PFSK-1 (cell line): ENCODE measurements around the gene GAS7.

Experiments
- FOXP2 ChIP-seq: optimal IDR thresholded peaks from 2 replicates; pipeline ENCODE3; 2011; ENCODE audit warnings: borderline replicate concordance, control low read depth, inconsistent platforms; ENCODE audit not compliant: insufficient read depth; ENCODE audit errors: extremely low read length, extremely low read depth
- POLR2AphosphoS5 ChIP-seq: IDR thresholded peaks from 2 replicates; pipeline ENCODE4 v1.6.1; 2012; ENCODE audit warnings: low read depth, mild to moderate bottlenecking, control low read depth, low read length, moderate library complexity
- SIN3A ChIP-seq: IDR thresholded peaks from 2 replicates; pipeline ENCODE4 v1.6.1; 2012; ENCODE audit warnings: mild to moderate bottlenecking, low read length, moderate library complexity, borderline replicate concordance; ENCODE audit not compliant: insufficient read depth
- TAF1 ChIP-seq: IDR thresholded peaks from 2 replicates; pipeline ENCODE4 v1.6.1; 2012; ENCODE audit warnings: low read length, control low read depth, borderline replicate concordance; ENCODE audit not compliant: insufficient read depth
- TF ChIP-seq, protein P1 (sequence below), 2 experiments: IDR thresholded peaks; 2 replicates each; pipeline versions ENCODE4 v1.6.1 to v1.8.0; 2011 to 2012; ENCODE audit warnings: low read depth in 2 of 2, low read length in 2 of 2, control low read depth in 1 of 2, inconsistent platforms in 1 of 2, mild to moderate bottlenecking in 1 of 2, moderate library complexity in 1 of 2; ENCODE audit not compliant: insufficient read depth in 1 of 2

Gene GAS7

DNA sequence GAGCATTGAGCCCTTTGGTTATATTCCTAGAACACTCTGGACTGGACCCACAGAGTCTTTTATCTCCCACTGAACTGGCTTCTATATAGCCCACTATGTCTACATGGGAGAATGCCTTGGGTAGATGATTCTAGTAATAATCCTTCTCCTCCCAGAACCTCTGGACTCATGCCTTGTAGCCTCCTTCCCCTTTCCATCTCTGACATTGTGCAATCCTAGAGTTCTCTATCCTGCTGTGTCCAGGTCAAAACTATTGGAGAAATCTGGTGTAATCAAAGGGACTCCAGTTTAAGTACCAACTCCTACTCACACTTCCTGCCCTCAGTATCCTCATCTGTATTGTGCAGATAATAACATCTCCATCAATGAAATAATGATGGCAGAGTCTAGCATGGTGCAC is 302.5 kb downstream of the GAS7 start:
- TF ChIP-seq TAF1 (no peak), POLR2AphosphoS5 (no peak)
- TF ChIP-seq, protein P1, sequence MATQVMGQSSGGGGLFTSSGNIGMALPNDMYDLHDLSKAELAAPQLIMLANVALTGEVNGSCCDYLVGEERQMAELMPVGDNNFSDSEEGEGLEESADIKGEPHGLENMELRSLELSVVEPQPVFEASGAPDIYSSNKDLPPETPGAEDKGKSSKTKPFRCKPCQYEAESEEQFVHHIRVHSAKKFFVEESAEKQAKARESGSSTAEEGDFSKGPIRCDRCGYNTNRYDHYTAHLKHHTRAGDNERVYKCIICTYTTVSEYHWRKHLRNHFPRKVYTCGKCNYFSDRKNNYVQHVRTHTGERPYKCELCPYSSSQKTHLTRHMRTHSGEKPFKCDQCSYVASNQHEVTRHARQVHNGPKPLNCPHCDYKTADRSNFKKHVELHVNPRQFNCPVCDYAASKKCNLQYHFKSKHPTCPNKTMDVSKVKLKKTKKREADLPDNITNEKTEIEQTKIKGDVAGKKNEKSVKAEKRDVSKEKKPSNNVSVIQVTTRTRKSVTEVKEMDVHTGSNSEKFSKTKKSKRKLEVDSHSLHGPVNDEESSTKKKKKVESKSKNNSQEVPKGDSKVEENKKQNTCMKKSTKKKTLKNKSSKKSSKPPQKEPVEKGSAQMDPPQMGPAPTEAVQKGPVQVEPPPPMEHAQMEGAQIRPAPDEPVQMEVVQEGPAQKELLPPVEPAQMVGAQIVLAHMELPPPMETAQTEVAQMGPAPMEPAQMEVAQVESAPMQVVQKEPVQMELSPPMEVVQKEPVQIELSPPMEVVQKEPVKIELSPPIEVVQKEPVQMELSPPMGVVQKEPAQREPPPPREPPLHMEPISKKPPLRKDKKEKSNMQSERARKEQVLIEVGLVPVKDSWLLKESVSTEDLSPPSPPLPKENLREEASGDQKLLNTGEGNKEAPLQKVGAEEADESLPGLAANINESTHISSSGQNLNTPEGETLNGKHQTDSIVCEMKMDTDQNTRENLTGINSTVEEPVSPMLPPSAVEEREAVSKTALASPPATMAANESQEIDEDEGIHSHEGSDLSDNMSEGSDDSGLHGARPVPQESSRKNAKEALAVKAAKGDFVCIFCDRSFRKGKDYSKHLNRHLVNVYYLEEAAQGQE (IDR thresholded peaks at IDR 0.05; ENCODE audit: insufficient read depth in 1 of 2, low read depth in 2 of 2, low read length in 2 of 2), result no peak

- TF ChIP-seq TAF1 (no peak), POLR2AphosphoS5 (no peak), SIN3A (no peak), FOXP2 (no peak)
- TF ChIP-seq, protein P1 (IDR thresholded peaks at IDR 0.05; ENCODE audit: insufficient read depth in 1 of 2, low read depth in 2 of 2, low read length in 2 of 2), result no peak
Observed at GRCh38 chr17:9894231-9894630, 304.2 kb downstream of the GAS7 start.

- no peak for TF ChIP-seq TAF1
Observed at GRCh38 chr17:9893411-9894012, 304.9 kb downstream of the GAS7 start.

DNA sequence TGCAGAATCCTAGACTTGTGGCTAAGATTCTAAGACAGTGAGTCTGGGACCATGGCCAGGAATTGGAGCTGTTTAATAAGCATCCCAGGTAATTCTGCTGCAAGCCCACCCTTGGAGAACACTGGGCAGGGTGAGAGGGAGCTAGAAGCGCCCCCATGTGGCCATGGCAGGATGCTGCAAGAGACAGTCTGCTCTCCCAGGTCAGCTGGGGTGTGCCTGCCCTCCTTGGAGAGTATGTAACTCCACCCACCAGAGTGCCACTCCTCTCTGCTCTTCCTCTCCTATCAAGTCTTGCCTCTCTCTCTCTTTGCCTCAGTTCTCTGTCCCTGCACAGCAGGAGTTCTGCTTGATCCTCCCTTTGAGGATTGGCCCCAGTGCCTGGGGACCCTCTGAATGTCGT is 308.3 kb downstream of the GAS7 start:
- TF ChIP-seq POLR2AphosphoS5, result no peak
- no peak for TF ChIP-seq FOXP2
- TF ChIP-seq, protein P1 (IDR thresholded peaks at IDR 0.05; ENCODE audit: insufficient read depth in 1 of 2, low read depth in 2 of 2, low read length in 2 of 2), result no peak
- TF ChIP-seq TAF1, result no peak
- no peak for TF ChIP-seq SIN3A

DNA sequence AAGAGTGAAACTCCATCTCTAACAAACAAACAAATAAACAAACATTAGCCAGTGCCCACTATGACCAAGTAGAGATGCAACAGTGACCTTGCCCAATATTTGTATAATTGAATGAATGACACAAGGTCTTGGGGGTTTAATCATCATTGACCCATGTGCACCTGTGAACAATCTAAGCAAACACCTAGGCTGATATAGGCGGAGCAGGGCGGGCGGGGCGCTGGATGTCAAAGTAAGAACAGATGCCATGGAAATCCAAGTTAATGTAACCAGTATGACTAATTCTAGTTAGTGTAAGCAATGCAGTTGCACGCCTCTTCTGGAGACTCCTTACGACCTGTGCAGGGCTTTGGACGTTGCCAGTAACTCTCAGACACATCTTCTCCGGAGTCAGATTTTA is 310.9 kb downstream of the GAS7 start:
- TF ChIP-seq SIN3A, result no peak
- TF ChIP-seq POLR2AphosphoS5, result no peak
- TF ChIP-seq FOXP2, result no peak
- no peak for TF ChIP-seq TAF1
- TF ChIP-seq, protein P1 (IDR thresholded peaks at IDR 0.05; ENCODE audit: insufficient read depth in 1 of 2, low read depth in 2 of 2, low read length in 2 of 2), result no peak
